Amygdala (tissue), 56 donors: ENCODE measurements around the gene CDKN2B-AS1.

Experiments
- DNase-seq, 56 donors: peaks; one replicate each; lab custom pipeline; 2025; lab: John Stamatoyannopoulos, UW

CDKN2B-AS1 gene

DNA sequence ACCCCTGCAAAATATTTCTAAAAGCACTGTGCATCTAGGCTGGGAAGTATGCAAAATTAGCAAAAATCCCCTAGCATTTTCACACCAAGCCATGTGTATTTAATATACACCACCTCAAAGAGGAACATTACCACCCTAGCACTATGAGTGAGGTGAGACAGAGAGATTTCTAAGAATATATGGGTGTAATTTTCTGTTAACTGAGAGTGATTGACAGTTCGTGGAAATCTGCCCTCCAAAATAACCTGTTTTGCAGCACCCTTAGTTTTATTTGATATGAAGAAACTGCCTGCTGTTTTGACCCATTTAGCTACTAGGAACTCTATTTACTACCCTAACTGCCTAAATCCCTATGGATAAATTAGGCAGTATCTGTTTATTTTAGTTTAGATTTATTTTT is 78.8 kb downstream of the CDKN2B-AS1 start:
- no peak for DNase-seq

DNA sequence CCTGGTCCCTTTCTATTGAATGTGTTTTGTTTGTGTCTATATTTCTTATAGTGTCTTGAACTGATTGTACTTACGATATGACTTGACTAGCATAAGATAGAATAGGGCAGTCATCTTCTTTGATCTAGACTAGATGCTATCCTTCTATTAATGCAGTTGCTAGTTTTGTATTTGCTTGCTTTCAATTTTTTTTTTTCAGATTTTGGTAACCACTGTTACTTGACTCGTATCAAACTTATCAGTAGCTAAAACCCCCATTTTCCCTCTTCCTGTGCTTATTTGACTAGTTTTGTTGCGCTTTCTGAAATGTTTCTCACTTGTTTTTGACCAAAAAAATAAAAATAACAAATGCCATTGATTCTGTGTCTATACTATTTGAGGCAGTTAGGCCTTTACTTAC is 83.5 kb downstream of the CDKN2B-AS1 start:
- no peak for DNase-seq

DNA sequence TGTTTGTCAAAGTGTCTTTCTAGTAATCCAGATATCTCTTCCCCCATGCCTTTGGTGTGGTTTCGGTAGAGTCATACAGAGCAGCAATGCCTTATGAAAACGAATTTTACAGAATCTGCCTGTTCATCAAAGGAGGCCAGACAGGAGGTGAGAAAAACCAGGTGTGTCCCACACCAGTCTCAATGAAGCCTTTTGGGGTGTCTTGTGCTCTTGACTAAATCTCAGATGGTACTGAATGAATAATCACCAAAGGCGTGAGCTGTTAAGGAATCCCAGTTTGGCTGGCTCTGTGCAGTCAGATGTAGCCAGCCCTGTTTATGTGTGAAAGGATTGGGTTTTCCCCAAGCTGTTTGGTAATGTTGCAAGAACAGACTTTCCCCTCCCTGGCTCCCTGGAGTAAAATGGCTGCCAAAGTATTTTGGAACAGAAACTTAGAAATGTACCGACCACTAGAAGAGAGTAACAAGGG is 85.3 kb downstream of the CDKN2B-AS1 start:
- DNase-seq = peak in 21 of 56 donors; percentile 1 to 47 (median 25)

DNA sequence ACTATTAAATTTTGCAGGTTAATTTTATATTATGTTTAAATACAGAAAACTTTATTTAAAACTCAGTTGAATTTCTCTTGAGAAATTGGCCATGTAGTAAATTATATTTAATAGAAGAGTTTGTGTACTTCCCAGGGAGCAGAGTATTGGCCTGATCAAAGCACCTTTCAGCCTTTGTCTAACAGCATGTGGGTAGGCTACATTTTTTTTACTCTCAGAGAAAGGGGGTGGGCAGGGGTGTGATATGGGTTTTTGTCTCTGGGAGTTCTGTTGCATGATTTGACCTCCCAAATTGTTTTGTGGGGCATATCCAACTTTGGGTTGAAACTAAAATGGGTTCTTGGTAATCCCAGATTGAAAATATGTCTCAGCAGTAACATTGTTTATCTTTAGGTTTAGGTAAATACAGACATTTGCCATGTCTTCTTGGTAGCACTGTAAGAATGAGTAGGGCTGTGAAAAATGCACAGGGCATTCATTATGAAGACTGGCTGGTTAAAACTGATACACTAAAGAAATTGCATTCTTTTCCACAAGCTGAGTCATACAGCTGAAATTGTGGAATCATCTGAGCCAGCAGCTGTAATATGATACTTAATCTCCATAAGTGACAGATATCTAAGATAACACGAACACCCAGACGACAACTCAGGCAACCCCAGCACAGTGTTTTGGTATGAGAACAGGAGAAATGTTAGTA is 89.9 kb downstream of the CDKN2B-AS1 start:
- no peak for DNase-seq

DNA sequence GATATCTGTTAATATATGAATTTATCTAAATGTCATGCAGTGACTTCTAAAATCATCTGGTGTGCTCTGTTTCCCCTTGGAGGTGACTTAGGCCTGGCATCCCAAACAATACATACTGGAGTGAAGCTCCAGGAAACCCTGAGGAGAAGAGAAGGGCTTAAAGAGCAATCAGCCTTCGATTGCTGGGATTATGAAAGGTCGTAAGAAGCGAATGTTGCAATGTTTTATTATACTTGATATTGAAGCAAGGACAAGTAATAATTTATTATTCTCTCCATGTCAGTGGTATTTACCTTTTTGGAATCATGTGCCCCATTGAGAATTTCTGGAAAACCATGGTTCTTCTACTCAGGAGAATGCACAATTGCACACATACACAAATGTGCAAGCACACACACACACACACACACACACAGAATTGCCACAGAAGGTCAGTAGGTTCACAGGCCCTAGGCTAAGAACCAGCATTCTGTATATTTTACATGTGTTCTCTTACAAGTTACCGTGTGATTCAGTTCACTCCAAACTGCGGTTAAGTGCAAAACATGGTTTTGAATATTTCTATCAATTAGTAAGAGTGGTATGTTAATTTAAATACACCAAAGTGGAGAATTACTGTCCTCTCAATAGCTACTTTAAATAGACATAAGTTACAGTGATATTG is 93.6 kb downstream of the CDKN2B-AS1 start:
- DNase-seq = no peak

DNA sequence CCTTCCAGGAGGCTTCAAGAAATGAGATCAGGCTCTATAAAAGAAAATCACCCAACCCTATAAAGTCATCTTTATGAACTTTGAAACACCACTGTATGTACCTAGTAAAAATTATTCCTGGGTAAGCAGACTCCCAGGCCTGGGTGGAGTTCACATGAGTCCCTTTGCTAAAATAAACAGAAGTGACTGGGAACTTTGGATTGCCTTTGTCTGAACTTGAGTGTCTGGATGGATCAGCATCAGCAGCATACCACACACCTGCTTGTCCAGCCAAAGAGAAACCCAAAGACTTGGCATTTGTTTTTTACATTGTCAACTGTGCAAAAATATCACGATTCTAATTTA is 94.1 kb downstream of the CDKN2B-AS1 start:
- no peak for DNase-seq

DNA sequence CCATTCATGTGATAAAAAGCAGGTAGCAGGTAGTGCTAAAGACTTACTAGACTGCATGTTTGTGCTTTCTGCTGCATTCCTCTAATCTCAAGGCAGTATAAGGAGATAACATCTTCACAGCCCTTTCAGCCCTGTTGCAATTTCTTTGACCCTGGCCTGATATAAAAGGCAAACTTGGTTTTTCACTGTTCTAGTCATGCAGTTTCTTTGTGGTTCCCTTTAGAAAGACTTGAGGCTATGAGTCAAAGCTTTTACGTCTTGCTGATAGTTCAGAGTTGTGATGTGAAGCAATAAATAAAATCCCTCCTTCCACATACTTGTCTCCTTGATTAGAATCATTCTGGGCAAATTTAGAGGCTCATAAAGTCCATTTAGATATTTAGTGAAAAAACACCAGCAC is 103.1 kb downstream of the CDKN2B-AS1 start:
- DNase-seq = no peak

DNA sequence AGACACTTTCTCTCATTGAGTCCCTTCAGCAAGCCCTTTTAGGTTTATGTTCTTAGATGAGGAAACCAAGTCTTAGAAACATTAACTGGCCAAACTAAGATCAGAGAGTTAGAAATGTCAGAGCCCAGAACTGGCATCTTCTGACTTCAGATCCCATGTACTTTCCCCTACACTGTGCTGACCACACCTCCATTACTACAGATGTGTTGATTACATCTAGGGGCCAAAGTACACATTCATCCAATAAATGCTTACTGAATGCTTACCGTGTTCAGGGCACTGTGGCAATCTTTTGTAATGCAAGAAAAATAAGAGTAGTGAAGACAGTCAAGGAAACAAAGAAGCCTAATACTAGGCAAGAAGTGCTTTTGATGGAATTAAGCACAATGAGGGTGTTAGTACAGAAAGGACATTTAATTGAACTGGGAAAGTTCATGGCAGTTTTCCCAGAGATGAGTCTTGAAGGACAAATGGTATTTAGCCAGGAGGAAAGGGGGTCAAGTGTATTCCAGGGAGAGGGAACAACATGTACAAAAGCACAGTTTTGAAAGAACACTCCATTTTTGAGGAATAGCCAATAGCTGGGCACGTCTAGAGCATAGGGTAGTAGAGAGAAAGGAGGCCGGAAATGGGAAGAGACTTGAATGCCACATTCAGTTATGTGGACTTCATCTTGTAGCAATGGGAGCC is 104.2 kb downstream of the CDKN2B-AS1 start:
- no peak for DNase-seq

DNA sequence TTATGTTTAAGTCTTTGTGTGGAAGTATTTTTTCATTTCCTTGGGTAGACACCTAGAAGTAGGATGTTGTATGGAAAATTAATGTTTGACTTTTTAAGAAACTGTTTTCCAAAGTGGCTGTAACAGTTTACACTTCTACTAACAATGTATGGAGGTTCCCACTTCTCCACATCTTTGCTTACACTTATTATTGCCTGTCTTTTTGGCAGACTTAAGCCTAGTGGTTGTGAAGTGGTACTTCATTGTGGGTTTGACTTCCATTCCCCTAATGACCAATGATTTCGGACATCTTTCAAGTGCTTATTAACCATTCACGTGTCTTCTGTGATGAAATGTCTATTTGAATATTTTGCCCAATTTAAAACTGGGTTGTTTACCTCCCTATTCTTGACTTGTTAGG is 106.0 kb downstream of the CDKN2B-AS1 start:
- no peak for DNase-seq

DNA sequence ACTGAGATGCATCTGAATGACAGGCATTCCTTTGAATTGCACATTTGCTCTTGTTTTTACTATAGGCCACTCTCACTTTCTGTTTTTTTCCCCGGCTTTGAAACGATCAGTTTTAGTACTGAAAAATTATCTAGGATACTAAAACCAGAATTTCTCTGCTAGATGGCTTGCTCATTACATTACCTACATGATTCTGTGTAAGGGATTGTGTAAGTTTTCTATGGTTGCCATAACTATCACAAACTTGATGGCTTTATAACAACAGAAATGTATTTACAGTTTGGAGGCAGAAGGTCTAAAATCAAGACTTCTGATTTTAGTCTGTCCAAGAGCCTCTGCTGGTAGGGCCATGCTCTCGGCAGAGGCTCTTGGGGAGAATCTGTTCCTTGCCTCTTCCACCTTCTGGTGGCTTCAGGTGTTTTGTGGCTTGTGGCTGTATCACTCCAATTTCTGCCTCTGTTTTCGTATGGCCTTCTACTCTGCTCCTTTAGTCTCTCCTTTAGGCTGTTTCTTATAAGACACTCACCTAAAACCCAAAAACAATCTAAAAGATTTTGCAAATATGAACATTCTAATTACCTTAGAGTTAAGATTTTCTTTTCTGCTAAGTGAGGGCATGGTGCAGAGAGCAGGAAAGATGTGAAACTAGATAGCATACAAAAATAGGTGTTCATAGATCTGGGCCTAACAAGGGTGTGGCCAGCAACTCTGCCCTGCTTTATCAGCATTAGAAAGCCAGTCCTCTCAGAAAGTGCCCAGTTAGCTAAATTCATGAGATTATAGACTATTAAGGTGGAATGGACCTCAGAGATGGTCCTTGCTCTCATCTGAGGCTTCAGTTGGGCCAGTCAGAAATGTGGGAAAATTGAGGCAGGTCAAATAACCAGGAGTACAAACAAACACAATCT is 107.8 kb downstream of the CDKN2B-AS1 start:
- no peak for DNase-seq

DNA sequence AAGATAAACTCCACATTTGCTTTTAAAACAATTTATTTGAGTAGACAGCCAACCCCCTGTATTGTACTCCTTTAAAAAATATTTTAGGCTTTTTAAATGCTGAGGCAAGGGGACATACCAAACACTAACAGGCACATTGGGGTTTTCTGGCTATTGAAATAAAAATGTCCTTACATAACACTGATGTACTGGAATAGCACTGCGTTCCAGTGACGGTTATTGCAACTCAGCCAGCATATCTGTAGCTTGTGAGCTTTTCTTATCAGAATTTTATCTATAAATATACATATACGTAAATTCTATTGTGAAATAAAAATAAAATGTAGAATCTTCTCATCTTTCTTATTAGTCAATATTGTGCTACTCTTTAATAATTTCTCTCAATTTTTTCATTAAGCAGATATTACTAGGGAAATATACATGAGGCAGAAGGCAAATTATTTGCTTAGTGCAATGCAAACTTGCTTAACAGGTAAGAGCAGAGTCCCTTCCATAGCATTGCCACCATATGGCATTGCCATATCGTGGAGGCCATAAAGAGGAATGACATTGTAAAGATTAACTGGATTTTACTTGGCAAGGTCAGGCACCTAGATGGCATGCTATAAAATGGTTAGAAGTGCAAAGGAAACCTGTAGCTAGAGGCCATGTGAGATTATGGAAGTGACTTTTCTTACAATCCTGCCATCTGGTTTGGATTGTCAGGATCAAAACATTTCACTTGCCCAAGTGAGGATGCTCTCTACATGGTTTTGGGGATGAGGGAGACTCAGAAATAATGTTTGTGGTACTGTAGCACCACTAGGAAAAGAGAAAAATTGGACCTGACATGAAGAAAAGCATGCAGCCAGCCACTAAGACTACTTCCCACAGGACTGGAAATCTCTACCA is 109.3 kb downstream of the CDKN2B-AS1 start:
- no peak for DNase-seq

DNA sequence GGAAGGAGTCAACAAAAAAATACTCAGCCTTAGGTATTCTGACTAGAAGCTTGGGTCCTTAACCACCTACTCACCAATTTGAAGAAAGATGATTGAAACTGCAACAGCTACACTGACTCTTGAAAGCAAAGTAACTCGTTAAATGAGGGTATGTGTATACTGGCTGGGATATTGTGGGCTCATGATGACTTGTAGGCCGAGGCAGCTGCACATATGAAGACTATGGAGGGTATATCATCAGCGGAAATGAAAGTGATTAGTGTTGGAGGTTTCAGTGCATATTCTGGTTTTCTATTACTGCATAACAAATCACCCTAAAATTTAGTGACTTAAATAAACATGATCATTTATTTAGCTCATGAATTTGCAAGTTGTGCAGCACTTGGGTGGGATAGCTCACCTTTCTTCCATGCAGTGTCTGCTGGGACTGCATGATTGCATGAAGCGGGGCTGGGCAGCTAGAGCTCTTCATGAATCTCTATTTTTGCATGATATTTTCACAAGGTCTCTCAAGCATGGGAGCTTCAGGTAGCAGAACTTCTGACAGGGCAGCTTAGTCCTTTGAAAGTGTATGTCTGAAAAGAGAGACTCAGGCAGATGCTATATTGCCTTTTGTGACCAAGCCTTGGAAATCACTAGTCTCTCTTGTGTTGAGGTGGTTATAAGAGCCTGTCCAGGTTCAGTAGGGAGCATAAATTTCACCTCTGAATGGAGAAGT is 110.6 kb downstream of the CDKN2B-AS1 start:
- no peak for DNase-seq

DNA sequence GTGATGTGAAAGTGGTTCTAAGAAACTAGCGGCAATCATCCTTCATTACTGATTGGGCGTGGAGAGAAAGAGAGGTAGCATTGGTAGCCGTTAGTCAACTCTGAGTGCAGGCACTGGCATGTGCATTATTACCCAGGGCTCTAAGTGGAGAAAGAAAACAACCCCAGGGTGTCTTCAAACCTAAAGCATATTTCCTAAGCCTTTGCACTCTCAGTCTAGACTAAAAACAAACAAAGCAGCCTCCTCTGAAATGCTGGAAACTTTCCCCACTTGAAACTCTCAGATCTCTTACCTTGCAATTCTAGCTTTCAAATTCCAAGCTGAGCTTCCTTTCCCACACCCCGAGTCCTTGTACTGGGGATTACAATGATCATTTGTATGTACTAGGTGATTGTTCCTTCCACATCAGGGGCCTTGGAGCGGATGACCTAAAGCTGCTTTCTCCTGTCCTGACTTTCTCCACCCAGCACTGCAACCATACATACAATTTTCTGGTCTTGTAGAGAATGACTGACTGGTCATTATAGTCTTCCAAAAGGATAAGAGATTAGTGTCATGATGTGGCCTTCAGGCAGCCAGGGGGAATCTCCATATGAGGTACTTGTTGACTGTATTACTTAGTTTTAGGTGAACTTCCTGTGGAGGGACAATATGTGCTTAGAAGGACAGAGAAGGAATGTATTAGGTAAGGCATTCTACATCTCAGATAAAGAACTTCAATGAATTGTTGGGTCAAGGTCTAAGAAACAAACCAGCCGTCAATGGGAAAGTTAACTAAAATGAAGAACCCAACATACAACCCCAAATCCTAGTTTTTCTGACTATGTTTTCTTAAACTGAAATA is 112.8 kb downstream of the CDKN2B-AS1 start:
- DNase-seq = no peak

DNA sequence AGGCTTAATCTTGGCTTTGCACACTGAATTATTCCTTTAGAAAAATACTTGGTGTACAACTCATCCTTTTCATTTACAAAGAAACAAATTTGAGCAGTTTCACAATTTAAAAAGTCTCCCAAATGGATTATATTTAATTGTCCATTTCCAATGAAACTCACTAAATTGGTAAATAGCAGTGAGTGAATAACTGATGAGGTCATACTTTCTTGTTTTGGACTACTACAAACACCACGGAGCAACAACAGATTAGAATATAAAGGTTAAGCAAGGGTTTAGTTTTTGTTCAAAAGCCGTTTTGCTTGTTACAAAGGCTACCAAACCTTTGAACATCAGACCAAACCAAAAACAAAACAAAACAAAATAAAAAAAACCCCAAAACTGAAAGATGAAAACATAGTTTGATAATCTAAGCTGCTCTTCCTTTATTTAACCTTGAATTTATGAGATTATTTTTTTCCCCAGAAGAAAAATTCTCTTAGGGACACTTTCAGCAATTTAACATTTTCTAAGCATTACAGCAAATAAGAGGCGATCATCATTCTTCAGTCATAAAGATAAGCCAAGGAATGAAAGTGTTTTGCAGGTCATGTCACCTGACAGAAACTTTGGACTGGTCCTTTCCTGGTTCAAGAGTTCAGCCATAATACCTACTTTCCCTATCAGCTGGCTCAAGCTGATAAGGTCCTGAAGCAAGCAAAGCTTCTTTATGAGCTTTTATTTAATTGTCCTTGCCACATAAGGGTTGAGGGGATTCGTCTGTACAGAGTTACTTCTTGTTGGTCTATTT is 114.2 kb downstream of the CDKN2B-AS1 start:
- DNase-seq = no peak

DNA sequence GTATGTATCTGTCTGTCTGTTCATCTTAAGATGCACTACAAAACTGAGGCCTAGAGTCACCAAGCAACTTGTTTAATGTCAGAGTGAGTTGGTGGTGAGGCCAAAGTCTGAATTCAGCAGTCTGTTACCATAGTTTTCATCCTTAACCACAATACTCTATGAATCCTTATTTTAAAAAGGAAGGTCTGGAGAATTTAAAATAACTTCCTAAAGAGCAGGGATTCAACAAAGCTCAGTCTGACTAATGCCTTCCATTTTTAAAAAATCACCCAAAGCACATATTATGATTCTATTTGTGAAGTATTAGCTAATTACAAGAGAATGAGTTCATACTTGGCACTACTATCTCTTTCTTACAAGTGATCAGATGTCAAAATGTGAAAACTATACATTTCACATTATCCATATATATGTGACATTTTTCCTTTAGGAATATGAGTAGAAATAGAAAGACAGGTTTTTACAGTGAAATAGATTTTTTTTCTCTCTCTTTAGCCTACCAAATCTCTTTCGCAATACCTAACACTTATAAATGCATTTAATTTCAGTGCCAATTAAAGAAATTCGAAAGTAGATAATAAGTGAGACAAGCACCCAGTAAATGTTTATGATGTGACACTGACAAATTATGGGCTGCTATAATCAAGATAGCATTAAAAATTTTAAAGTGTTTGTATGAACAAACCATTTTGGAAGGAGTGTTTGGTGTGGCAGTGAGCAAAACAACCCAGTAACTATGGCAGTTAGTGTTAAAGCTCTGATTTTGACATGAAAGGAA is 116.8 kb downstream of the CDKN2B-AS1 start:
- no peak for DNase-seq

DNA sequence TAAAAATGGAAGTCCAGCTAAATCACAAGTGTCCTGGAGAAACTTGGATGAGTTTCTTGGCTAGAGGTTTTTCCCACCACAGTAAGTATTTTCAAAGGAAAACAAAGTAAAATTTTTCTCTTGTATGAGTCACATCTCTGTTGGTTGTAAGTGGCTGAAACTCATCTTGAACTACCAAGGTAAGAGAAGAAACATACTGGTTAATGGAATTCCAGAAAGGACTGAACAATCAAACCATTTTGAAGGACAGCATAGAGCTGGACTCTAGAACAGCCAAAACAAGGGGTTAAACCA is 117.3 kb downstream of the CDKN2B-AS1 start:
- no peak for DNase-seq
